RWPE2 (cell line): Measurements from ENCODE around the gene PRICKLE4.
"Not testable (repeated sequence)": the region's sequence is repeated elsewhere in the genome, so short reads cannot be mapped to it uniquely, and the experiment has no call there.

Source experiments
- ATAC-seq: fragments of 200-7000 bp; cut with Tn5 transposase; 3 replicates; pipeline ENCODE4 v1.9.1; 2021; ENCODE audit warnings: low read depth
- DNase-seq: peaks from one replicate; pipeline ENCODE4 v3.0.0-alpha.2; 2020; ENCODE audit warnings: low spot score
- H3K27ac ChIP-seq: fragments of 450-650 bp; 2 replicates; pipeline ENCODE4 v1.5.1; 2017; ENCODE audit warnings: mild to moderate bottlenecking; ENCODE audit not compliant: poor library complexity, severe bottlenecking
- H3K27me3 ChIP-seq: fragments of 250-450 bp; sonication (Bioruptor Pico); 2 replicates; pipeline ENCODE4 v1.5.1; 2021; ENCODE audit warnings: mild to moderate bottlenecking, moderate library complexity; ENCODE audit not compliant: insufficient read depth, poor library complexity, severe bottlenecking
- H3K36me3 ChIP-seq: fragments of 250-450 bp; sonication (Bioruptor Pico); 2 replicates; pipeline ENCODE4 v1.5.1; 2020; ENCODE audit warnings: low read depth, mild to moderate bottlenecking, moderate library complexity
- H3K4me1 ChIP-seq: fragments of 250-450 bp; sonication (Bioruptor Pico); 2 replicates; pipeline ENCODE4 v1.5.1; 2021; ENCODE audit warnings: mild to moderate bottlenecking, moderate library complexity; ENCODE audit not compliant: insufficient read depth, poor library complexity, severe bottlenecking
- H3K4me3 ChIP-seq: fragments of 250-450 bp; sonication (Bioruptor Pico); 2 replicates; pipeline ENCODE4 v1.5.1; 2021; ENCODE audit warnings: mild to moderate bottlenecking, moderate library complexity; ENCODE audit not compliant: severe bottlenecking
- H3K9me3 ChIP-seq: fragments of 250-450 bp; sonication (Bioruptor Pico); 2 replicates; pipeline ENCODE4 v1.5.1; 2021; ENCODE audit warnings: mild to moderate bottlenecking, moderate library complexity; ENCODE audit not compliant: severe bottlenecking
- CTCF ChIP-seq: fragments of 450-650 bp; IDR thresholded peaks from one replicate; pipeline ENCODE4 v1.5.1; 2017; ENCODE audit warnings: mild to moderate bottlenecking, moderate library complexity; ENCODE audit not compliant: poor library complexity, severe bottlenecking

Gene PRICKLE4

GRCh38 chr6:41759106-41759904 lies 21.3 kb upstream of the PRICKLE4 start:
- TF ChIP-seq CTCF: no peak
- Histone ChIP-seq H3K4me3 (no peak overlapping the region), H3K4me1 (no peaks in the 10 kb centered on the region), H3K27ac (no peak overlapping the region), H3K36me3 (no peaks in the 10 kb centered on the region), H3K9me3 (no peaks in the 10 kb centered on the region), H3K27me3 (no peaks in the 10 kb centered on the region)
- no peak for ATAC-seq
- no peak for DNase-seq

DNA sequence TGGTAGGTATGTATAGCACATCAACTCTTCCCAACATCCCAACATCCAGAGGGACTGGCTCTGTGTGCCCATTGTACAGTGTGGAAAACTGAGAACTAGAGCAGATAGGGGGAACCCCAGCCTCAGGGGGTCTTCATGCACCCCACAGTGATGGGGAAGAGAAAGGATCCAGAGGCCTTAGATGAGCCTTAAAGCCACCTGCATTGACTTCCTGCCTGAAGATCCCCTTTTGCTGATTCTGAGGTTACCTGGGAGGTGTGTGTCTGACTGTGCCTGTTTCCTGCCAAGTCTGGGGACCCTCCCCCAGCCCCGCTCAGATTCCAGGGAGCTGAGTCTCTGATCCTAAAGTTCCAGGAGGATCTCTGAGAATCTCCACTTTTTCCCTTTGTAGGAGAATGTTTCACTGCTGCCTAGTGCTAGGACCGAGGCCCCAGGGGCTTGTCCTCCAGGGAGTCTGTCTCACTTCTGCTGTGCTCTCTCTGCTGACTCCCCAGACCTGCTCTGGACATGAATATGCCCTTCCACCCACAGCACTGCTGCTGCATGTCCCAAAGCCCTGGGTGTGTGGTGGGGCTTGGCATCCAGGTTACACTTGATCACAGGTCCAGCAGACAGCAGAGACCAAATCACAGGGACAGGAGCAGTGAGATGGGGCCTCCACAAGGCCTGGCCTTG lies 20.5 kb upstream of the PRICKLE4 start:
- Histone ChIP-seq H3K9me3 (no peaks in the 10 kb centered on the region), H3K36me3 (no peaks in the 10 kb centered on the region), H3K4me3 (no peak overlapping the region), H3K27me3 (no peaks in the 10 kb centered on the region), H3K27ac (no peak overlapping the region), H3K4me1 (no peaks in the 10 kb centered on the region)
- peak; percentile 47; the same call in 1 of the 3 replicates for ATAC-seq
- no peak for TF ChIP-seq CTCF
- DNase-seq: no peak

DNA sequence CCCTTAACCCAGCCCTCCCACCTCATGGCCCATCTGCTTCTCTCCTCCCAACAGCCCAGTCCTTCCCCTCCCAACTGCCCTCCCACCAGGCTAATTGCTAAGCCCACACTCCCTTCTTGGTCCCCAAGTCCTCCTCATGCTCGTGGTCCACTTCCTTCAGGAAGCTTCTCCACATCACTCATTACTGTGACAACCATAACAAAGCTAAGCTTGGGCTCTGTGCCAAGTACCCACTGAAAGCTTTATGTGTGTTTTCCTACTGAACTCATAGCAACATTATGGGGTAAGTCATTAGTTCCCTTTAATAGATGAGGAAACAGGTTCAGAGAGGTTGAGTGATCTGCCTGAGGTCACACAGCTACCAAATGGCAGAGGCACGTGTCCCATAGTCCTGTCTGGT lies 17.1 kb upstream of the PRICKLE4 start:
- Histone ChIP-seq H3K36me3 (no peaks in the 10 kb centered on the region), H3K4me3 (no peak overlapping the region), H3K27me3 (no peaks in the 10 kb centered on the region), H3K27ac (no peak overlapping the region), H3K9me3 (no peaks in the 10 kb centered on the region), H3K4me1 (peaks cover 7% of the 10 kb centered on the region)
- TF ChIP-seq CTCF: no peak
- DNase-seq: no peak
- no peak for ATAC-seq

DNA sequence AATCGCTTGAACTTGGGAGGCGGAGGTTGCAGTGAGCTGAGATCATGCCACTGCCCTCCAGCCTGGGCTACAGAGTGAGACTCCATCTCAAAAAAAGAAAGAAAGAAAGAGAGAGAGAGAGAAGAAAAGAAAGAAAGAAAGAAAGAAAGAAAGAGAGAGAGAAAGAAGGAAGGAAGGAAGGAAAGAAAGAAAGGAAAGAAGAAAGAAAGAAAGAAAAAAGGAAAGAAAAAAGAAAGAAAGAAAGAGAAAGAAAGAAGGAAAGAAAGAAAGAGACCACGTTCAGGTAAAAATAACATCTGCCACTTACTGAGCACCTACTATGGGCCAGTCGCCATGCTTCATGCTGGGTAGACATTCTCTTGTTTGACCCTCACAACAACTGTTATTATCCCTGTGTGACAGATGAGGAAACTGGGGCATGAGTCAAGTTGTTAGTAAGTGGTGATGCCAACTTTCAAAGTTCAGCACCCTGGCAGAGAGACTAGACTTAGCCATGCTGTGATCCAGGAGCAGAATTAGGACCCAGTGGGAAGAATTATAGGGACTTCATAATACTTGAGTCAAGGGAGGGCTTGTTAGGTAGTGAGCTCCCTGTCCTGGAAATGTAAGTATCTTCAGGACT lies 14.4 kb upstream of the PRICKLE4 start:
- not testable (repeated sequence) for H3K27ac ChIP-seq, H3K9me3 ChIP-seq, H3K27me3 ChIP-seq, ATAC-seq, H3K4me3 ChIP-seq, H3K36me3 ChIP-seq, H3K4me1 ChIP-seq, DNase-seq

- Histone ChIP-seq H3K36me3 (peaks cover 7% of the 10 kb centered on the region; the same call in 1 of the 2 replicates), H3K4me1 (peaks cover 7% of the 10 kb centered on the region), H3K9me3 (no peaks in the 10 kb centered on the region), H3K27ac (no peak overlapping the region), H3K4me3 (no peak overlapping the region), H3K27me3 (no peaks in the 10 kb centered on the region)
- DNase-seq (no peak), ATAC-seq (peak; percentile 86)
- no peak for TF ChIP-seq CTCF
Observed at GRCh38 chr6:41767112-41767833, 13.3 kb upstream of the PRICKLE4 start.
